GM23338 (cell line): ENCODE results near the gene FKBP9. TPM values are rescaled to one million over a fixed set of nuclear protein-coding genes. Genes with fewer than 3 reads are reported as not detected.

Source experiments
- ATAC-seq: fragments of 200-7000 bp; cut with Tn5 transposase; 3 replicates; pipeline ENCODE4 v1.9.1; 2020
- DNase-seq: peaks from one replicate; pipeline ENCODE4 v3.0.0-alpha.2; 2015; ENCODE audit warnings: low spot score
- H2AFZ ChIP-seq: fragments of 200-600 bp; sonication (generic); 2 replicates; pipeline ENCODE4 v1.8.0; 2016; ENCODE audit warnings: antibody characterized with exemption, mild to moderate bottlenecking, moderate library complexity
- H3F3A ChIP-seq: fragments of 200-600 bp; sonication (generic); replicated peaks from 2 replicates; pipeline ENCODE4 v1.8.0; 2017; ENCODE audit warnings: antibody characterized with exemption, mixed run types, low read depth
- H3K27ac ChIP-seq: fragments of 200-600 bp; sonication (generic); 2 replicates; pipeline ENCODE4 v1.6.1; 2016; ENCODE audit warnings: low read depth
- H3K27me3 ChIP-seq: fragments of 200-600 bp; sonication (generic); 2 replicates; pipeline ENCODE4 v1.8.0; 2016; ENCODE audit warnings: mild to moderate bottlenecking, mixed run types, moderate library complexity; ENCODE audit not compliant: insufficient read depth
- H3K36me3 ChIP-seq: fragments of 200-600 bp; sonication (generic); 2 replicates; pipeline ENCODE4 v1.8.0; 2016; ENCODE audit warnings: mild to moderate bottlenecking; ENCODE audit not compliant: insufficient read depth
- H3K4me1 ChIP-seq: fragments of 200-600 bp; sonication (generic); 2 replicates; pipeline ENCODE4 v1.8.0; 2016; ENCODE audit warnings: mild to moderate bottlenecking, moderate library complexity; ENCODE audit not compliant: insufficient read depth
- H3K4me2 ChIP-seq: fragments of 200-600 bp; sonication (generic); 2 replicates; pipeline ENCODE4 v1.7.1; 2017; ENCODE audit warnings: mixed run types
- H3K4me3 ChIP-seq: fragments of 200-600 bp; sonication (generic); 2 replicates; pipeline ENCODE4 v1.6.1; 2016; ENCODE audit warnings: mixed run types
- H3K79me2 ChIP-seq: fragments of 200-600 bp; sonication (generic); replicated peaks from 2 replicates; pipeline ENCODE4 v1.8.0; 2017; ENCODE audit warnings: mild to moderate bottlenecking; ENCODE audit not compliant: insufficient read depth
- H3K9me2 ChIP-seq: fragments of 200-600 bp; sonication (generic); 2 replicates; pipeline ENCODE4 v1.8.0; 2017; ENCODE audit not compliant: insufficient read depth
- H4K20me1 ChIP-seq: fragments of 200-600 bp; sonication (generic); replicated peaks from 2 replicates; pipeline ENCODE4 v1.8.0; 2017; ENCODE audit warnings: mild to moderate bottlenecking; ENCODE audit not compliant: insufficient read depth
- H3K27ac Mint-ChIP-seq: 2 replicates; pipeline ENCODE4 v1.8.0; 2020; ENCODE audit warnings: inconsistent platforms, mild to moderate bottlenecking, moderate library complexity, mixed read lengths
- H3K27me3 Mint-ChIP-seq: 3 replicates; pipeline ENCODE4 v1.8.0; 2022; ENCODE audit warnings: low read depth, mild to moderate bottlenecking, moderate library complexity, mixed read lengths, inconsistent platforms; ENCODE audit not compliant: insufficient read depth, poor library complexity
- H3K36me3 Mint-ChIP-seq: 3 replicates; pipeline ENCODE4 v1.8.0; 2021; ENCODE audit warnings: low read depth, mild to moderate bottlenecking, inconsistent platforms, moderate library complexity, mixed read lengths
- H3K4me1 Mint-ChIP-seq: 3 replicates; pipeline ENCODE4 v1.8.0; 2020; ENCODE audit warnings: mild to moderate bottlenecking, inconsistent platforms, mixed read lengths
- H3K4me3 Mint-ChIP-seq: 3 replicates; pipeline ENCODE4 v1.8.0; 2021; ENCODE audit warnings: moderate library complexity, mild to moderate bottlenecking, inconsistent platforms, mixed read lengths
- H3K9me3 Mint-ChIP-seq: 3 replicates; pipeline ENCODE4 v1.8.0; 2020; ENCODE audit warnings: moderate library complexity, mild to moderate bottlenecking, inconsistent platforms, mixed read lengths
- ETS1 ChIP-seq: IDR thresholded peaks from 2 replicates; pipeline ENCODE4 v1.6.1; 2016; ENCODE audit warnings: antibody characterized with exemption
- EZH2 ChIP-seq: fragments of 200-600 bp; sonication (generic); IDR thresholded peaks from one replicate; pipeline ENCODE4 v1.8.0; 2017; ENCODE audit warnings: antibody characterized with exemption, mild to moderate bottlenecking, low read depth; ENCODE audit not compliant: unreplicated experiment
- EZH2phosphoT487 ChIP-seq: fragments of 200-600 bp; sonication (generic); IDR thresholded peaks from one replicate; pipeline ENCODE4 v1.8.1; 2018; ENCODE audit warnings: antibody characterized with exemption; ENCODE audit not compliant: unreplicated experiment
- JUNB ChIP-seq: IDR thresholded peaks from one replicate; pipeline ENCODE4 v1.6.1; 2016; ENCODE audit warnings: antibody characterized with exemption; ENCODE audit not compliant: unreplicated experiment
- NANOG ChIP-seq: IDR thresholded peaks from 2 replicates; pipeline ENCODE4 v1.6.1; 2016; ENCODE audit warnings: antibody characterized with exemption, borderline replicate concordance
- POLR2AphosphoS5 ChIP-seq: IDR thresholded peaks from 2 replicates; pipeline ENCODE4 v1.6.1; 2016; ENCODE audit warnings: antibody characterized with exemption, low read depth
- STAT1 ChIP-seq: IDR thresholded peaks from one replicate; pipeline ENCODE4 v1.6.1; 2016; ENCODE audit warnings: antibody characterized with exemption; ENCODE audit not compliant: unreplicated experiment
- ZNF114 ChIP-seq: fragments of 250-450 bp; sonication (Bioruptor Pico); IDR thresholded peaks from 2 replicates; pipeline ENCODE4 v1.5.0; 2020; ENCODE audit warnings: mild to moderate bottlenecking, moderate library complexity
- ZNF462 ChIP-seq: fragments of 250-450 bp; sonication (Bioruptor Pico); IDR thresholded peaks from 2 replicates; pipeline ENCODE4 v1.5.0; 2020; ENCODE audit warnings: mild to moderate bottlenecking, moderate library complexity
- polyA plus RNA-seq: library from polyadenylated mRNA; unstranded; fragments of >200 nt; fragmentation: Nextera tagmentation; extraction: Ambion mirVana; gene quantifications from 2 replicates; pipeline ENCODE4 v1.2.1, GENCODE V29; 2016
- total RNA-seq: library from RNA; depleted of rRNA; stranded (reverse); fragments of >200 nt; shearing (Covaris generic); gene quantifications from 2 replicates; pipeline ENCODE4 v1.2.3, GENCODE V29; 2014

Gene FKBP9
- total and polyA plus RNA-seq, 2 experiments from 2014 or later = 5.2 to 15.8 TPM

GRCh38 chr7:33038639-33039038 lies 81.4 kb downstream of the FKBP9 start (continued):
- TF ChIP-seq ZNF462 (CRISPR knock-in tag) = no peak
- no peak for TF ChIP-seq POLR2AphosphoS5
- no peak for TF ChIP-seq EZH2phosphoT487
- no peak for TF ChIP-seq STAT1

- Histone ChIP-seq H3K27ac (no peak overlapping the region), H4K20me1 (peaks cover 61% of the 10 kb centered on the region), H3K9me2 (no peaks in the 10 kb centered on the region), H3K36me3 (no peaks in the 10 kb centered on the region), H2AFZ (no peak overlapping the region), H3K4me1 (no peaks in the 10 kb centered on the region; the same call in 1 of the 2 replicates), H3K4me3 (no peak overlapping the region), H3K79me2 (peaks cover 97% of the 10 kb centered on the region), H3F3A (no peaks in the 10 kb centered on the region), H3K4me2 (no peak overlapping the region), H3K27me3 (no peaks in the 10 kb centered on the region)
- H3K36me3 Mint-ChIP-seq = no peaks in the 10 kb centered on the region
- no peaks in the 10 kb centered on the region for H3K9me3 Mint-ChIP-seq
- ATAC-seq = no peak
- peaks cover 5% of the 10 kb centered on the region; the same call in 2 of the 3 replicates for H3K4me1 Mint-ChIP-seq
- no peak overlapping the region for H3K27ac Mint-ChIP-seq
- no peak overlapping the region for H3K4me3 Mint-ChIP-seq
- H3K27me3 Mint-ChIP-seq = no peaks in the 10 kb centered on the region
- no peak for DNase-seq
- TF ChIP-seq EZH2 (no peak), JUNB (no peak), ZNF114 (CRISPR knock-in tag) (no peak), ETS1 (no peak), STAT1 (no peak), NANOG (no peak), ZNF462 (CRISPR knock-in tag) (no peak)
These were observed 82.1 kb downstream of the FKBP9 start for GRCh38 chr7:33039257-33039902.
